H1 (cell line): ENCODE results near the gene KCNC1. TPM values are rescaled to one million over a fixed set of nuclear protein-coding genes. Genes with fewer than 3 reads are reported as not detected.

Source experiments
- CTCF ChIA-PET: fragments of 300-600 bp; sonication (Branson Sonifier 250); formaldehyde crosslinking; loops from one replicate; lab custom pipeline; 2021; ENCODE audit not compliant: partially characterized antibody; lab: Charles Lee
- POLR2A ChIA-PET: fragments of 300-600 bp; sonication (Branson Sonifier 250); formaldehyde crosslinking; loops from one replicate; lab custom pipeline; 2021; ENCODE audit warnings: inconsistent platforms; ENCODE audit not compliant: partially characterized antibody; lab: Charles Lee
- DNase-seq, 2 experiments: peaks; one replicate each; pipeline versions ENCODE4 v3.0.0 to v3.0.0-alpha.2; 2010 to 2022; ENCODE audit warnings: low spot score in 2 of 2, low read depth in 1 of 2, mixed read lengths in 1 of 2
- FAIRE-seq: peaks from 2 replicates; lab custom pipeline; 2011; peaks lifted over from hg19 to GRCh38; lab: Jason Lieb, UNC
- H2AFZ ChIP-seq: 2 replicates; pipeline ENCODE4 v1.8.1; 2012; ENCODE audit warnings: low read length, inconsistent platforms
- H2AK5ac ChIP-seq: 2 replicates; pipeline ENCODE4 v1.6.1; 2013; ENCODE audit warnings: low read depth, low read length
- H2BK120ac ChIP-seq: replicated peaks from 2 replicates; pipeline ENCODE3; 2013; ENCODE audit warnings: low read depth, low read length, inconsistent platforms
- H2BK12ac ChIP-seq: 2 replicates; pipeline ENCODE4 v1.6.1; 2013; ENCODE audit warnings: low read depth, low read length
- H2BK15ac ChIP-seq: 2 replicates; pipeline ENCODE4 v1.6.1; 2013; ENCODE audit warnings: low read length
- H2BK20ac ChIP-seq: 2 replicates; pipeline ENCODE4 v1.6.1; 2013; ENCODE audit warnings: low read length
- H2BK5ac ChIP-seq: 2 replicates; pipeline ENCODE4 v1.6.1; 2013; ENCODE audit warnings: low read depth, low read length
- H3K14ac ChIP-seq: 2 replicates; pipeline ENCODE4 v1.6.1; 2013; ENCODE audit warnings: inconsistent platforms; ENCODE audit not compliant: insufficient read length
- H3K18ac ChIP-seq: 2 replicates; pipeline ENCODE4 v1.6.1; 2013; ENCODE audit warnings: low read length; ENCODE audit errors: extremely low read depth
- H3K23ac ChIP-seq: 2 replicates; pipeline ENCODE4 v1.6.1; 2013; ENCODE audit warnings: inconsistent platforms; ENCODE audit not compliant: insufficient read length
- H3K23me2 ChIP-seq: 2 replicates; pipeline ENCODE4 v1.6.1; 2013; ENCODE audit warnings: low read depth, low read length
- H3K27ac ChIP-seq: 2 replicates; pipeline ENCODE4 v1.6.1; 2011; ENCODE audit warnings: low read depth, low read length, inconsistent platforms
- H3K27me3 ChIP-seq, 4 experiments: replicated peaks in 1 of 4; 1 replicate in 1 of 4; 2 replicates in 3 of 4; pipeline versions ENCODE4 v1.6.1 to v1.8.1; 2011 to 2013; ENCODE audit warnings: low read length in 3 of 4, mild to moderate bottlenecking in 3 of 4, inconsistent platforms in 2 of 4, mixed read lengths in 2 of 4, moderate library complexity in 1 of 4; ENCODE audit not compliant: control insufficient read depth in 3 of 4, insufficient read depth in 3 of 4; ENCODE audit errors: extremely low read depth in 1 of 4
- H3K36me3 ChIP-seq, 4 experiments: 2 replicates each; pipeline versions ENCODE4 v1.6.1 to v1.8.1; 2011 to 2013; ENCODE audit warnings: mild to moderate bottlenecking in 4 of 4, low read length in 3 of 4, moderate library complexity in 2 of 4, control low read depth in 1 of 4, inconsistent platforms in 1 of 4; ENCODE audit not compliant: insufficient read depth in 4 of 4, control insufficient read depth in 2 of 4
- H3K4ac ChIP-seq: replicated peaks from 2 replicates; pipeline ENCODE3; 2013; ENCODE audit warnings: low read length, low read depth, mixed read lengths, inconsistent platforms; ENCODE audit not compliant: insufficient read length
- H3K4me1 ChIP-seq, 4 experiments: replicated peaks in 1 of 4; 1 replicate in 1 of 4; 2 replicates in 3 of 4; pipeline versions ENCODE4 v1.6.1 to v1.8.1; 2011 to 2013; ENCODE audit warnings: low read length in 3 of 4, inconsistent platforms in 2 of 4, mixed read lengths in 1 of 4; ENCODE audit not compliant: insufficient read depth in 4 of 4, control insufficient read depth in 3 of 4
- H3K4me2 ChIP-seq, 2 experiments: 2 replicates each; pipeline versions ENCODE4 v1.6.1 to v1.8.1; 2011 to 2013; ENCODE audit warnings: low read depth in 2 of 2, low read length in 2 of 2, control low read depth in 1 of 2, inconsistent platforms in 1 of 2, mild to moderate bottlenecking in 1 of 2; ENCODE audit not compliant: insufficient read depth in 1 of 2
- H3K4me3 ChIP-seq, 4 experiments: fragments of 200-600, 300-600 bp in 1 of 4; sonication (generic), shearing (Covaris generic), sonication (Bioruptor Twin) in 1 of 4; 2 replicates each; pipeline versions ENCODE4 v1.5.1 to v1.8.1; 2011 to 2016; ENCODE audit warnings: low read length in 4 of 4, low read depth in 3 of 4, control low read depth in 2 of 4, inconsistent platforms in 2 of 4, mild to moderate bottlenecking in 2 of 4, mixed read lengths in 1 of 4, moderate library complexity in 1 of 4; ENCODE audit not compliant: insufficient read depth in 2 of 4; ENCODE audit errors: extremely low read depth in 1 of 4
- H3K56ac ChIP-seq: replicated peaks from 2 replicates; pipeline ENCODE3; 2013; ENCODE audit warnings: low read depth, mild to moderate bottlenecking, mixed read lengths, low read length, inconsistent platforms; ENCODE audit not compliant: insufficient read length
- H3K79me1 ChIP-seq: 2 replicates; pipeline ENCODE4 v1.6.1; 2013; ENCODE audit warnings: low read depth, low read length, control low read depth
- H3K79me2 ChIP-seq, 2 experiments: 2 replicates each; pipeline versions ENCODE4 v1.6.1 to v1.8.1; 2012 to 2013; ENCODE audit warnings: low read length in 2 of 2, mild to moderate bottlenecking in 2 of 2, inconsistent platforms in 1 of 2; ENCODE audit not compliant: insufficient read depth in 2 of 2, control insufficient read depth in 1 of 2
- H3K9ac ChIP-seq, 4 experiments: replicated peaks in 1 of 4; 1 replicate in 1 of 4; 2 replicates in 3 of 4; pipeline versions ENCODE4 v1.6.1 to v1.8.1; 2011 to 2013; ENCODE audit warnings: low read depth in 3 of 4, low read length in 3 of 4, control low read depth in 2 of 4, mild to moderate bottlenecking in 2 of 4, moderate library complexity in 2 of 4, inconsistent platforms in 1 of 4; ENCODE audit errors: extremely low read depth in 1 of 4
- H3K9me3 ChIP-seq, 2 experiments: 2 replicates each; pipeline versions ENCODE4 v1.6.1 to v1.8.1; 2012 to 2013; ENCODE audit warnings: mild to moderate bottlenecking in 2 of 2, moderate library complexity in 2 of 2, control low read depth in 1 of 2, inconsistent platforms in 1 of 2, low read depth in 1 of 2, low read length in 1 of 2, mixed read lengths in 1 of 2; ENCODE audit not compliant: insufficient read depth in 2 of 2
- H4K20me1 ChIP-seq, 2 experiments: replicated peaks in 1 of 2; 2 replicates each; pipeline versions ENCODE3 to v1.8.1; 2011 to 2013; ENCODE audit warnings: inconsistent platforms in 2 of 2, low read length in 2 of 2, mild to moderate bottlenecking in 1 of 2; ENCODE audit not compliant: insufficient read depth in 2 of 2, control insufficient read depth in 1 of 2
- H4K5ac ChIP-seq: 2 replicates; pipeline ENCODE4 v1.6.1; 2013; ENCODE audit warnings: low read length, low read depth, mixed read lengths, inconsistent platforms; ENCODE audit not compliant: insufficient read length
- H4K8ac ChIP-seq: 2 replicates; pipeline ENCODE4 v1.8.0; 2013; ENCODE audit warnings: mild to moderate bottlenecking, moderate library complexity, low read length, inconsistent platforms; ENCODE audit not compliant: insufficient read depth; ENCODE audit errors: extremely low read depth
- H4K91ac ChIP-seq: replicated peaks from 2 replicates; pipeline ENCODE3; 2013; ENCODE audit warnings: low read length, mixed read lengths, inconsistent platforms; ENCODE audit not compliant: insufficient read length
- BCL11A ChIP-seq, 2 experiments: IDR thresholded peaks; one replicate each; pipeline ENCODE4 v1.6.1; 2011; ENCODE audit warnings: low read depth in 2 of 2, low read length in 2 of 2, mild to moderate bottlenecking in 2 of 2
- CBX8 ChIP-seq: fragments of 300-800, 300-1000 bp; sonication (generic); IDR thresholded peaks from 2 replicates; pipeline ENCODE4 v1.7.1; 2016; ENCODE audit warnings: low read depth, low read length, borderline replicate concordance
- CHD2 ChIP-seq: IDR thresholded peaks from 2 replicates; pipeline ENCODE4 v1.6.1; 2012; ENCODE audit warnings: low read length, improper control_type of control experiment
- EGR1 ChIP-seq: IDR thresholded peaks from 2 replicates; pipeline ENCODE4 v1.6.1; 2011; ENCODE audit warnings: low read depth, low read length, borderline replicate concordance
- GTF2F1 ChIP-seq: IDR thresholded peaks from 2 replicates; pipeline ENCODE4 v1.6.1; 2012; ENCODE audit warnings: low read depth, low read length, improper control_type of control experiment, borderline replicate concordance
- SIRT6 ChIP-seq: IDR thresholded peaks from one replicate; pipeline ENCODE4 v1.7.1; 2012; ENCODE audit warnings: low read length, inconsistent platforms
- SIX5 ChIP-seq: IDR thresholded peaks from 2 replicates; pipeline ENCODE4 v1.6.1; 2011; ENCODE audit warnings: mild to moderate bottlenecking, low read depth, low read length
- TCF12 ChIP-seq: IDR thresholded peaks from 2 replicates; pipeline ENCODE4 v1.6.1; 2011; ENCODE audit warnings: low read depth, mild to moderate bottlenecking, low read length
- WGBS, 2 experiments: shearing (Covaris generic) in 1 of 2; methylation state at CpG; one replicate each; pipeline versions ENCODE4 v1.1.6 to v1.1.7; 2013 to 2015; ENCODE audit warnings: low lambda C conversion rate in 2 of 2, mixed read lengths in 2 of 2, inconsistent platforms in 1 of 2, low coverage in 1 of 2, missing lambda C conversion rate in 1 of 2; ENCODE audit not compliant: insufficient replicate concordance in 2 of 2, insufficient coverage in 1 of 2, insufficient read length in 1 of 2; ENCODE audit errors: extremely low coverage in 1 of 2, missing lambda C conversion rate in 1 of 2; 5-methylcytosine and 5-hydroxymethylcytosine counted together
- polyA plus RNA-seq, 7 experiments: library from polyadenylated mRNA; depleted of rRNA in 3 of 7; stranded (reverse) in 5 of 7; unstranded in 2 of 7; fragments of >200 nt in 5 of 7; fragments of 200-250 nt in 2 of 7; gene quantifications; 1 replicate in 5 of 7; 2 replicates in 1 of 7; 4 replicates in 1 of 7; pipeline versions ENCODE4 v1.2.1 to v1.2.3, GENCODE V29; 2011 to 2013; ENCODE audit warnings: missing spikeins in 2 of 7, mixed read lengths in 2 of 7
- total RNA-seq: library from RNA; stranded (reverse); fragmentation: NEBNext Ultra II Directional; extraction: Animal tissue kit (Norgen Biotek cat#: 25700); gene quantifications from 2 replicates; pipeline ENCODE4 v1.2.1, GENCODE V29; 2021

Gene KCNC1
- total and polyA plus RNA-seq, 2 of the 8 experiments (the other 6 are each of a cell fraction or from before 2014, with no cell fraction given) = 0.11 to 0.26 TPM

DNA sequence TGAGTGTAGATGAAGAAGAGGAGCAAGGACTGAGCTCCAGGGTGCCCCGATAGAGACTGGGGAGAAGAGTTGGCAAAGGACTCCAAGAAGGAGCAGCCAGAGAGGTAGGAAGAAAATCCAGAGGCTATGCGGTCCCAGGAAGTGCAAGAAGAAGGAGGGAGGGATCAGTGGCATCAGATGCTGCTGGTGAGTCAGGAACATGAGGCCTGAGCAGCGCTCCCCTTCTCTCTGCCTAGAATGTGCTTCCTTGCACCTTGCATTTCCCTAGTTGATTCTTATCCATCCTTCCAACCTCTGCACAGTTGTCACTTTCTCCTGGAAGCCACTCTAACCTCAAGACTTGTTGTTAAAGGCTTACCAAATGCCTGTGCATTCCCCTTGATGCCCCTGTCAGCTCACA lies 21.3 kb downstream of the KCNC1 start:
- H4K91ac ChIP-seq = no peak overlapping the region

More for the DNA sequence above, 21.3 kb downstream of the KCNC1 start:
- DNase-seq (no peak), FAIRE-seq (no peak)
- Histone ChIP-seq H2AFZ (no peak overlapping the region), H4K8ac (no peak overlapping the region), H4K5ac (no peak overlapping the region), H3K79me1 (no peaks in the 10 kb centered on the region), H3K79me2 (no peaks in the 10 kb centered on the region), H3K27ac (no peak overlapping the region), H2BK120ac (no peak overlapping the region), H3K18ac (no peak overlapping the region), H3K4me2 (no peak overlapping the region), H3K14ac (no peak overlapping the region), H3K27me3 (no peaks in the 10 kb centered on the region), H2AK5ac (no peak overlapping the region), H2BK5ac (no peak overlapping the region), H3K4me3 (no peak overlapping the region), H3K4me1 (peaks cover 0 to 2% (median under 1%) of the 10 kb centered on the region in 4 experiments; a peak in 1 of 7 replicates), H3K36me3 (no peaks in the 10 kb centered on the region), H3K4ac (no peak overlapping the region), H3K56ac (no peak overlapping the region), H3K9me3 (no peaks in the 10 kb centered on the region), H4K20me1 (no peaks in the 10 kb centered on the region), H3K23ac (no peak overlapping the region), H3K9ac (no peak overlapping the region), H2BK20ac (no peak overlapping the region), H2BK12ac (no peak overlapping the region), H2BK15ac (no peak overlapping the region), H3K23me2 (no peaks in the 10 kb centered on the region)
- ChIA-PET CTCF (interaction anchor here (0.9 to 2.8 kb wide), 9 partner anchors 9 to 236 kb away, joined by 3 to 14 read pairs (median 6); no protein-coding TSS in a partner anchor), POLR2A (interaction anchor here (0.6 to 1.0 kb wide), 2 partner anchors 19 to 26 kb away, joined by 3 read pairs; no protein-coding TSS in a partner anchor)
- WGBS, 2 experiments = 83% methylated on average over 3 of the region's 3 CpGs; no CpG with 5 or more reads in 1 of the 2 experiments
- no peak for TF ChIP-seq EGR1
- no peak for TF ChIP-seq TCF12
- no peak for TF ChIP-seq CBX8
- no peak for TF ChIP-seq BCL11A (IDR thresholded peaks at IDR 0.05; ENCODE audit: low read depth in 2 of 2, low read length in 2 of 2)
- no peak for TF ChIP-seq SIX5
- TF ChIP-seq GTF2F1 = no peak
- no peak for TF ChIP-seq SIRT6
- no peak for TF ChIP-seq CHD2
